NCI-H2196 treated with DMSO at 0.1 percent for 48 hours (cell line): ENCODE measurements around the gene WSCD1.

Experiments used
- DNase-seq: peaks from one replicate; lab custom pipeline; 2025; ENCODE audit not compliant: unreplicated experiment; lab: John Stamatoyannopoulos, UW

Gene WSCD1

DNA sequence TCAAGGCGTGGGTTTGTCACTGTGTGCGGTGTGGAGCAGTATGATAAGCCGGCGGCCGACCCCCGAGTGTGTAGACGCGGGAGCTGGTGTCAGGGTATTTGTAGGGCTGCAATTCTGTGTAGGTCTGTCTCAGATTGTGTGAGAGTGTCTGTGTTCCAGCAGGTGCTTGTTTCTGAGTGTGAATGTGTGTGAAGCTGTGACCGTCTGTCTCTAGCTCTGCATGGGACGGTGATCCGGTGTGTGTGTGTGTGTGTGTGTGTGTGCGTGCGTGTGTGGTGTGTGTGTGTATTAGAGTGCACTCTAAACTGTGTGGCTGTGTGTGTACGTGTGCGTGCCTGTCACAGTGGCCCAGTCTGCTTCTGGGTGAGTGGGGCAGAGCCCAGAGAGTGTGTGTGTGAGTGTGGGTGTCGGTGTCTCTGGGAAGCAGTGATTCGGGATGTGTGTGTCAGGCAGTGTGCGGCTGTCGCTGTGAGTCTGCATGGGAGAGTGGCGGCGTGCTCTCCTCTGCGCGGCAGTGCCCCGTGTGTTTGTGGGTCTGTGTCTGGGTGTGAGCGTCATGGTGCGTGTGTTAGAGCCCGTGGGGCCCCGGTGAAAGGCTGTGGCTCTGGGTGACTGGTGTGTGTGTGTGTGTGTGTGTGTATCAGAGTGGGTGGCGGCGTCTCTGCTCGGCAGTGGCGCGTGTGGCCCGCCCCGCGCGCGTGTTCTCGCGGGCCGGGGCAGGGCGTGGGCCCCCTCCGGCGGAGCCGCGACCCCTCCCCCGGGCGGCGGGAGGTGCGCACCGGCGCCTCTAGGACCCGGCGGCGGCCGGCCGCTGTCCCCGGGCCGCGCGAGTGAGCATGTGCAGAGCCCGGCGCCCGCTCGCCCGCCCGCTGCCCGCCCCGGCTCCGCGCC, at the start of gene WSCD1:
Gene WSCD1, plus strand, starts transcription at position 841 of the 891 bp plus-strand sequence. CDS start 10,280 bp downstream, outside the sequence.
- DNase-seq, result no peak

- DNase-seq, result no peak
Measured at GRCh38 chr17:6021011-6021400, 49.2 kb upstream of the WSCD1 start.

DNA sequence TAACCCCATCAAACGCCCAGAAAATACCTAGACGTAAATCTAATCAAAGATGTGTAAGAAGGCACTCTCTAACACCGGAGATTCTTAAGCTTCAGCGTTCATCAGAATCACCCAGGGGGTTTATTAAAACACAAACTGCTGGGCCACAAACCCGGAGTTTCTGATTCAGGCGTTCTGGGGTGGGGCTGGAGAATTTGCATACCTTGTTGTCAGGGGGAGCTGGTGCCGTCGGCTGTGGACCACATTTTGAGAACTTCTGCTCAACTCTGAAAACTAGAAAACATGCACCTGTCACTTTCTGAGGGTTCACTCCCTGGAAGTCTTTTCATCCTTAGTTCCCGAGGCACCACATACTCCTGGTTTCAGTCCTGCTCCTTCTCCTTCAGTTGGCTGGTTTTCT, 48.6 kb upstream of the WSCD1 start:
- no peak for DNase-seq

DNA sequence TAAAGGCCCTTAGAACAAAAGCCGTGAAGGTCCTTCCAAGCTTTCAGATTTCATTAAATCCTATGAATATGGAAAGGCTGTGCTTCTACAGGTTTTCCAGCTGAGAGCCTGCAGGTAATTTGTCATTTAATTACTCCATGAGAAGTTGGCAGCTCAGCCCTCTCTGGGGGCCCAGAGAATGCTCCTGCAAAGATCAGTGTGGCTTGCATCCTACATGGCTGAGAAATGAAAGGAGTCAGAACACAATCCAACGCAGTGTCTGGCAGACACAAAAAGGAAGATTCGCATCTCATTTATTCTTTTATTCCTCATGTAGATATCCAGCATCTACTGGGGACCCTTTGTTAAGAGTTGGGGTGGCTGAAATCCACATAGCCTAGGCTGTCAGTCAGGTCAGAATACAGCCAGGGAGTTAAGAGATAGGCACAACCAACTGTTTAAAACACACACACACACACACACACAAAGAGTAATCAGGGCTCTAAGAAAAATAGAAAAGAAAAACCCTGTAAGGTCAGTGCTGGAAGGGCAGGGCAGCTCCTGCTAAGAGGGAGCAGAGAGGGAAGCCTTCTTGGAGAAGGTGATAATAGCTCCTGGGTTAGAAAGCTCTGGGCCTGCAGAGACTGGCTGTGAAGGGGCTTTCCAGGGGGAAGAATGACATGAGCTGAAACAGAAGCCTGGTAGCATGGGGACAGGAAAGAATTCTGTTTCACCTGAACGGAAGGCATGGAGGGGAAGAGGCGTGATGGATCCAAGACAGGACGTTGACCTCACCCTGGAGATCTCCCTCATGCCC, 46.9 kb upstream of the WSCD1 start:
- no peak for DNase-seq

DNA sequence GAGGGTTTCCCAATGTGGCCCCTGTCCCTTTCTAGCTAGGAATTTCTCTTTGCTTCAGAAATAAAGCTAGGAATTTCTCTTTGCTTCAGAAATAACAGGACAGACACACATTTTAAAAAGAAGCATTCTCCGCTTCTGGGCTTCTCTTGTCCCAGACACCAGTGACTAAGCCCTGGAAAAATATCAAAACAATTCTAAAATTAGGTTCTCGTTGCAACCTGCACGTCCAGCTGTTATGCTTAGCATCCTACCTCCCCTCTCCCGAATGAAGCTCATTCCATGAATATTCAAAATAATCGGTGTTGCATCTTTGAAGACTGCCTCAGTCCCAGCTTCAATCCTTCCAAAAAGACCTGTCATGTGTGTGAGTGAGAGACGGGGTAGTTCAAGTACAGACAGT, 45.6 kb upstream of the WSCD1 start:
- DNase-seq, result no peak

- no peak for DNase-seq
Measured at GRCh38 chr17:6027342-6028024, 42.7 kb upstream of the WSCD1 start.

- DNase-seq, result no peak
Measured at GRCh38 chr17:6028294-6028693, 41.9 kb upstream of the WSCD1 start.

DNA sequence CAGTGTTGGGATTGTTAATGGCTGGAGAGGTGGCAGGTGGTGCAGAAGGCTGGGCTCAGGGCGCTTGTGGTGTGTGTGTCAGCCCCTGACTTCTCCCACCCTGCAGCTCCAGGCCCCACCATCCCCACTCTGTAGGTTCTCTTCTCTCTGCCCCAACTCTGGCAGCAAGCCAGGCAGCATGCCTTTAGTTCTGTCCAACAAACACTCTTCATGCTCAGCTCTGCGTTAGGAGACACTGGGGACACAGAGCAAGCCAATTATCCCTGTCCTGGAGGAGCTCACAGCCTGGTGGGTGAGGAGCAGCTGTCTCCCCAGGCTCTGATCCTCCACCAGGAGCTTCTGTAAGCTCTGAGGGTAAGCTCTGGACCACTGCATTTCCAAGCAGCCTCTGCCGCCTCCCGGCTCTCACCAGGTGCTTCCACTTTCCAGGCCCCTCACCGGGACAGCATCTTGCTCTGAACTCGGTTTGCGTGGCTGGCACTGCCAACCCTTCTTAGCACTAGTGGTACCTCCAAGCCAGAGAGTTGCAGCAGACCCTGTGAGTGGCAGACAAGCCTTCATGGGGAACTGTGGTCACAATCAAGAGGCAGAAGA, 34.3 kb upstream of the WSCD1 start:
- no peak for DNase-seq

GRCh38 chr17:6040504-6040903, 29.7 kb upstream of the WSCD1 start:
- no peak for DNase-seq

- no peak for DNase-seq
Measured at GRCh38 chr17:6041246-6041645, 28.9 kb upstream of the WSCD1 start.

- DNase-seq, result no peak
Measured at GRCh38 chr17:6043405-6043804, 26.8 kb upstream of the WSCD1 start.

DNA sequence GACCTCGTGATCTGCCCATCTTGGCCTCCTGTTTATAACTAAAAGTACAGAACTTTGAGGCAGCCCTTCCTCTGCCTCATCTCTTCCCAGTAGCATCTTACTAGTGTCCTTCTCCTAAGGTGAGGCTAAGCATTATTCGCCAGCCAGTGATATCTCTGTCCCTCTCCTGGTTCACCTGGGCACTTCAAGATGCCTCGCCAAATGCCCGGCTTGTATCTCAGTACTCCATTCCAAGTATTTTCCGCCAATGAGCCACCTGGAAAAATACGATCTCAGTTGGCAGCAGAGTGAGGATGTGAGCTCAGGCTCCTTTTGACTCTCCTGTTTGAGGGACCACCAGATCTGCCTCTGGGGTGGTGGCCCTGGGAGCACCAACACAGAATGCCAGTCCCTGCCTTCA, 25.9 kb upstream of the WSCD1 start:
- DNase-seq, result no peak

DNA sequence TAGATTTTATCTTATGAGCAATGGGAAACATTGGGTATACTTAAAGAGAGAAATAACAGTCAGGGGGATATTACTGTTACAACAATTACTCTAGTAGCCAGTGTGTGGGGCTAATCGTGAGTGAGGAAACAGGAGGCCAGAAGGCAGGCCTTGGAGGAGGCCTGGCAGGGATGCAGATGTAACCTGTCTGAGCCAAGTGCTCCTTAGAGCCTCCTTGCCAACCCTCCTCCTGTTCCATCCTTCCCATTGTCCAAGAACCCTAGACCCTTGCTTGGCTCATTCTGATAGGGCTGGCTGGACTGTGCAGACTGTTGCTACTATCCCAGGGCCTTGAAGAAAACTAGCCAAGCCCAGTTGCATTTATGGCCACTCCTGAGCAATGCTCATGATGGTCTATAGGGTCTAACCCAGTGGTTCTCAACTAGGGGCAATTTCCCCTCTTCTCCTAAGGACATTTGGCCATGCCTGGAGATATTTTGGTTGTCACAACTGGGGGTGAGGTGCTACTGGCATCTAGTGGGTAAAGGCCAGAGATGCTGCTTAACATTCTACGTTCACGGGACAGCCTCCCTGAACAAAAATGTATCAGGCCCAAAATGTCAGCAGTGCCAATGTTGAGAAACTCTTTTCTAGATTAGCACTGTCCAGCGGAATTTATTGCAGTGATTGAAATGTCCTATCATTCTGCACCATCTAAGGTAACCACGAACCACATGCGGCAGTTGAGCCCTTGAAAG, 24.4 kb upstream of the WSCD1 start:
- no peak for DNase-seq

GRCh38 chr17:6046431-6046830, 23.7 kb upstream of the WSCD1 start:
- DNase-seq, result no peak

DNA sequence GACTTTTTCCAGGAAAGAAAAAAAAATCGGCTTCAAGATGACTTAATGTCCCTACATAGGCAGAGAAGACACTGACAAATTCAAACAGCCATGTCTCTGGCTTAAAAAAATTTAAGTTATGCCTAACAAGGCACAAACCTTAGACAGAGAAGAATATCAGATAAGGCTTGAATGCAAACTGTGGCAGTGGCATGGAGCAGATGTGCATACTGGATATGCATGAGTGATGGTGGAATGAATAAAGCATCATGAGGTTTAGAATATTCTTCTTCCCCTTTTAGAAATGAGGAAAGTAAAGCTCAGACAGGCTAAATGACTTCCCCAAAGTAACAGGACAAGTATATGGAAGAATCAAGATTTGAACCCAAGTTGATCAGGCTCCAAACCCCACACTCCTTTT, 23.2 kb upstream of the WSCD1 start:
- DNase-seq, result no peak

- no peak for DNase-seq
Measured at GRCh38 chr17:6047966-6048365, 22.2 kb upstream of the WSCD1 start.

DNA sequence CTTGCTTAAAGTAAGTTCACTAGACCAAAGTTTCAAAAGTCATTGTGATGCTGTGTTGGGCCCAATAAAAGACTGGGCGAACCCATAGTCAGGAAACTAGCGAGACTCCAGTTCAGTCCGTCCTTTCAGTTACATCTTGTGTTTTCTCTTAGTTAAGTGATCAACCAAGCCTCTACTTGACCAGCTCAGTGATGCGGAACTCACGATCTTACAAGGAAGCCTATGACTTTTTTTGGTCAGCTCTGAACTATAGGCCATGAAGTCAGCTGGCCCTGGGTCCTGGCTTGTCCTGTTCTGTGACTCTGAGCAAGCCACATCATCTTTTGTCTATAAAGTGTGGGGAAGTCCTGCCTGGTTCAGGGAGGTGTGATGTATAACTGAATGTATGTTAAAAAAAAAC, 21.7 kb upstream of the WSCD1 start:
- DNase-seq, result no peak

GRCh38 chr17:6052926-6053325, 17.3 kb upstream of the WSCD1 start:
- DNase-seq, result no peak

DNA sequence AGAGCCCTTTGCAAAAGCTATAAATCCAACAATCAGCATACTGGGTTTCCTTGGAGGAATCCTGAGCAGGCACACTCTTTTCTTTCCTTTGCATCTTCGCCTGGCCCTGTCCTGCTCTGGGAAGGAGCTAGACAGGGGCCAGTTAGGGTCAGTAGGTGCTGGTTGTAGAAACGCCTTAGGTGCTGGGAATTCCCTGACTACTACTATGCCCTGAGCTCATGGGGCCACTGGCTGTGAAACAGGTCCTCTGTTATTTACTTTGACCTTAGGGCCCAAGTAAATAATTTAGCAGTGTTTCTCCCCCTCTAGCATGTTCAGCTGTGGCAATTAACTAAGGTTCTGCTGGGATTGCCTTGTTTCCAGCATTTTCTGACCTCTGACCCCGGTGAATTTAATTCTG, 15.8 kb upstream of the WSCD1 start:
- no peak for DNase-seq

DNA sequence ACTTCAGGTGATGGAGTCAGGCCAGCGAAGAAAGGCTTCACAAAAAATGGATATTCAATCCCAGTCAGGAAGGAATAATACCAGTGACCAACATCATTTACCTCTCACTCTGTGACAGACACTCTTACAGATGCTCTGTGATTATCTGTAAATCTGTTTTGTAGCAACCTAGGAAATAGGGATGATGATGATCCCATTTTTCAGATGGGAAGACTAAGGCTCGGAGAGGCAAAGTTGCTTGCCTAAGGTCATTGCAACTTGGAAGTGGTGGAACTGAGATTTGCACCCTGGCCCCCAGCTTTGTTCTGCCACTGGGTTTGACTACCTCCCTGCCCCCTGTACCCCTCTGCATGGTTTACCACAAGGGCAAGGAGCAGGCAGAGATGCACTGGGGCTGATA, 14.1 kb upstream of the WSCD1 start:
- no peak for DNase-seq

GRCh38 chr17:6057562-6057961, 12.6 kb upstream of the WSCD1 start:
- DNase-seq, result no peak
